Stomach (tissue), 9 donors: ENCODE measurements around the gene HOXC13. TPM values are rescaled to one million over a fixed set of nuclear protein-coding genes. Genes with fewer than 3 reads are reported as not detected.

Experiments used
- DNase-seq, 2 donors: peaks; one replicate each; pipeline versions ENCODE4 v3.0.0 to v3.0.0-alpha.2; 2013 to 2019
- H3K27ac ChIP-seq, 5 donors: fragments of 200-600 bp in 4 of 5; sonication (generic) in 4 of 5; one replicate each; pipeline ENCODE4 v1.5.1; 2013 to 2019; ENCODE audit warnings: mild to moderate bottlenecking in 1 of 5, moderate library complexity in 1 of 5
- H3K27me3 ChIP-seq, 3 donors: fragments of 200-600 bp; sonication (generic); one replicate each; pipeline ENCODE4 v1.5.1; 2017 to 2019; ENCODE audit warnings: mixed run types in 1 of 3
- H3K36me3 ChIP-seq, 4 donors: fragments of 200-600 bp; sonication (generic); 1 replicate in 3 of 4; 2 replicates in 1 of 4; pipeline ENCODE4 v1.5.1; 2016 to 2019
- H3K4me1 ChIP-seq, 4 donors: fragments of 200-600 bp; sonication (generic); one replicate each; pipeline ENCODE4 v1.5.1; 2016 to 2019
- H3K4me3 ChIP-seq, 4 donors: fragments of 200-600 bp; sonication (generic) in 3 of 4; one replicate each; pipeline ENCODE4 v1.5.1; 2016 to 2019; ENCODE audit warnings: mild to moderate bottlenecking in 1 of 4
- H3K9me3 ChIP-seq, 4 donors: fragments of 200-600 bp; sonication (generic); one replicate each; pipeline ENCODE4 v1.5.1; 2016 to 2019
- CTCF ChIP-seq, 7 experiments: fragments of 450-650 bp in 4 of 7; fragments of 200-600 bp in 3 of 7; sonication (generic) in 3 of 7; IDR thresholded peaks; one replicate each; pipeline ENCODE4 v1.5.1; 2016 to 2019; ENCODE audit warnings: antibody characterized with exemption in 7 of 7, control low read depth in 2 of 7, mild to moderate bottlenecking in 1 of 7
- EP300 ChIP-seq: sonication (generic); formaldehyde crosslinking; IDR thresholded peaks from one replicate; pipeline ENCODE4 v1.6.1; 2017; ENCODE audit warnings: antibody characterized with exemption
- POLR2A ChIP-seq, 4 donors: fragments of 450-650 bp; IDR thresholded peaks; one replicate each; pipeline ENCODE4 v1.6.1; 2016; ENCODE audit warnings: antibody characterized with exemption in 4 of 4, control low read depth in 2 of 4, mild to moderate bottlenecking in 1 of 4, moderate library complexity in 1 of 4
- POLR2AphosphoS5 ChIP-seq, 3 donors: sonication (generic); formaldehyde crosslinking; IDR thresholded peaks; one replicate each; pipeline ENCODE4 v1.6.1; 2016; ENCODE audit warnings: antibody characterized with exemption in 3 of 3
- WGBS, 5 donors: extraction: QIAGEN DNeasy Blood & Tissue Kit in 3 of 5; methylation state at CpG; one replicate each; pipeline versions ENCODE4 v1.1.5 to v1.1.7; 2013 to 2018; 5-methylcytosine and 5-hydroxymethylcytosine counted together
- intact Hi-C: fragments of 100-400 bp; cut with DNase I; formaldehyde crosslinking; loops from one replicate; pipeline ENCODE4 v1.15.1; 2023; ENCODE audit warnings: low total_unique reads
- polyA plus RNA-seq, 3 donors: library from polyadenylated mRNA; stranded (reverse); fragments of 200-250 nt; gene quantifications; one replicate each; pipeline ENCODE4 v1.2.3, GENCODE V29; 2013
- total RNA-seq, 5 donors: library from RNA; depleted of rRNA; stranded (reverse); fragments of >200 nt; gene quantifications; one replicate each; pipeline versions ENCODE4 v1.1.0 to v1.2.3, GENCODE V29; 2014 to 2016
- donor health status: healthy with polysubstance abuse.
- donor health status: Bipolar disorder and iron deficiency.
- donor health status: healthy.

HOXC13 gene
- total and polyA plus RNA-seq, 8 donors, result not detected

GRCh38 chr12:53970451-53970850 lies 31.8 kb downstream of the HOXC13 start:
- Histone ChIP-seq H3K27ac (no peak overlapping the region), H3K36me3 (no peaks in the 10 kb centered on the region), H3K27me3 (peaks cover 66 to 100% (median 100%) of the 10 kb centered on the region in 3 donors), H3K4me1 (peaks cover 30 to 41% (median 38%) of the 10 kb centered on the region in 4 donors), H3K9me3 (peaks cover 0 to 15% (median 0%) of the 10 kb centered on the region in 4 donors), H3K4me3 (no peak overlapping the region)
- no peak for TF ChIP-seq CTCF (IDR thresholded peaks at IDR 0.05)
- WGBS, 5 donors, result 13 to 38% (median 19%) methylated on average over 4 of the region's 4 CpGs
- no peak for DNase-seq
- intact Hi-C loops, result no loop called here

DNA sequence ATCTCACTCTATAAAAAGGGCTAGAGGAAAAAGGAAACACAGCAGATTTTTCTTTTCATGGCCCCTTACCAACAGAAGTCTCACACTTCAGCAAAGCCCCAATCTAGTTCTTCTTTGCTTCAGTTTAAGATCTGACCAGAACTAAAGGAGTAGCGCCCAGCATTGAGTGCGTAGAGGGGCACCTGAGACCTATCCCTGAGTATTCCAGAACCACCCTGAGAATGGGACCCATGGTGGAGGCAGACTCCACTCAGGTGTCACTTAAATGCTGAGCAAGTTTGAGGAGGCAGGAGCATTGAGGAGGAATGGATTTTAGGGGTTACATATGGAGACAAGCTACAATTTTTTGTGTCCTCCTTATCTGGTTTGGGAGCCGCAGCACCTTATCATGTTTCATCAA lies 32.5 kb downstream of the HOXC13 start:
- intact Hi-C loops, result no loop called here
- no peak overlapping the region for H3K27ac ChIP-seq
- DNase-seq, result no peak
- H3K4me3 ChIP-seq, result no peak overlapping the region
- peaks cover 0 to 15% (median 0%) of the 10 kb centered on the region in 4 donors for H3K9me3 ChIP-seq
- peaks cover 60 to 100% (median 100%) of the 10 kb centered on the region in 3 donors for H3K27me3 ChIP-seq
- no peaks in the 10 kb centered on the region for H3K36me3 ChIP-seq
- peaks cover 27 to 38% (median 35%) of the 10 kb centered on the region in 4 donors for H3K4me1 ChIP-seq
- 54 to 74% (median 64%) methylated on average over 3 of the region's 3 CpGs for WGBS, 5 donors
- TF ChIP-seq EP300 (no peak), POLR2A (IDR thresholded peaks at IDR 0.05) (no peak), POLR2AphosphoS5 (IDR thresholded peaks at IDR 0.05) (no peak), CTCF (IDR thresholded peaks at IDR 0.05) (no peak)

DNA sequence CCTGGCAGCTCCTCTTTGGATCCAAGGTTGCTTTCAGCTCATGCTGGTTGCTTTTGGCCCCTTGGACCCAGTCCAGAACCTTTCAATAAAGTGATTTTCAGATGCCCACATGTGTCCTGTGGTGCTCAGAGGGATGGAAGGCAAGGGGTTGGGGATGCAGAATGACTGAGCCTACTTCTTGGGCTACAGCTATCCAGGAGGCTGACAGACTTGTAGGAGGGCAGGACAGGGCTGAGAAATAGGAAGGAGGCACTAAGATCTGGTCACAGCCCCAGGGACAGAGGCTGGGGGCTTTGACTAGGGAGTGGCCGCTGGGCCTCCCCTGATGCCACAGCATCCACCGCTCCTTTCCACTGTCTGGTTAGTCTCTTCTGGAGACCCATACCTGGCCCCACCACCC lies 33.1 kb downstream of the HOXC13 start:
- H3K4me3 ChIP-seq, result no peak overlapping the region
- peaks cover 59 to 100% (median 100%) of the 10 kb centered on the region in 3 donors for H3K27me3 ChIP-seq
- DNase-seq, result no peak
- no peaks in the 10 kb centered on the region for H3K36me3 ChIP-seq
- H3K4me1 ChIP-seq, result peaks cover 24 to 32% (median 29%) of the 10 kb centered on the region in 4 donors
- intact Hi-C loops, result no loop called here
- no peak overlapping the region for H3K27ac ChIP-seq
- H3K9me3 ChIP-seq, result peaks cover 0 to 15% (median 0%) of the 10 kb centered on the region in 4 donors
- WGBS, 5 donors, result 38 to 48% (median 46%) methylated on average over 2 of the region's 2 CpGs
- TF ChIP-seq CTCF (IDR thresholded peaks at IDR 0.05) (no peak), POLR2A (IDR thresholded peaks at IDR 0.05) (no peak), EP300 (no peak), POLR2AphosphoS5 (IDR thresholded peaks at IDR 0.05) (no peak)

GRCh38 chr12:53972152-53972702 lies 33.6 kb downstream of the HOXC13 start:
- Histone ChIP-seq H3K9me3 (peaks cover 0 to 15% (median 0%) of the 10 kb centered on the region in 4 donors), H3K36me3 (no peaks in the 10 kb centered on the region), H3K27me3 (peaks cover 54 to 100% (median 100%) of the 10 kb centered on the region in 3 donors), H3K4me3 (no peak overlapping the region), H3K27ac (no peak overlapping the region), H3K4me1 (peaks cover 23 to 30% (median 28%) of the 10 kb centered on the region in 4 donors)
- TF ChIP-seq POLR2AphosphoS5 (IDR thresholded peaks at IDR 0.05) (no peak), POLR2A (IDR thresholded peaks at IDR 0.05) (no peak), EP300 (no peak), CTCF (IDR thresholded peaks at IDR 0.05) (no peak)
- DNase-seq, result no peak
- intact Hi-C loops, result no loop called here
- 22 to 26% (median 25%) methylated on average over 9 of the region's 9 CpGs for WGBS, 5 donors
